Glomerular endothelial cell (primary cell): ENCODE data around the gene CHST13. TPM values are rescaled to one million over a fixed set of nuclear protein-coding genes. Genes with fewer than 3 reads are reported as not detected.
"Not testable (repeated sequence)": the region's sequence is repeated elsewhere in the genome, so short reads cannot be mapped to it uniquely, and the experiment has no call there.

Experiments
- DNase-seq: peaks from one replicate; pipeline ENCODE4 v3.0.0-alpha.2; 2011; ENCODE audit warnings: low read depth, low spot score; ENCODE audit errors: extremely low read depth
- total RNA-seq: library from RNA; depleted of rRNA; stranded (reverse); fragments of >200 nt; gene quantifications from 2 replicates; pipeline ENCODE4 v1.2.3, GENCODE V29; 2015

The CHST13 gene
- total RNA-seq, 1 donor from 2014 or later, result not detected

GRCh38 chr3:126525091-126525852, 1.3 kb downstream of the CHST13 start:
- DNase-seq, result no peak

- no peak for DNase-seq
Measured at GRCh38 chr3:126525853-126526667, 2.1 kb downstream of the CHST13 start.

GRCh38 chr3:126526668-126527005, 2.7 kb downstream of the CHST13 start:
- DNase-seq, result no peak

DNA sequence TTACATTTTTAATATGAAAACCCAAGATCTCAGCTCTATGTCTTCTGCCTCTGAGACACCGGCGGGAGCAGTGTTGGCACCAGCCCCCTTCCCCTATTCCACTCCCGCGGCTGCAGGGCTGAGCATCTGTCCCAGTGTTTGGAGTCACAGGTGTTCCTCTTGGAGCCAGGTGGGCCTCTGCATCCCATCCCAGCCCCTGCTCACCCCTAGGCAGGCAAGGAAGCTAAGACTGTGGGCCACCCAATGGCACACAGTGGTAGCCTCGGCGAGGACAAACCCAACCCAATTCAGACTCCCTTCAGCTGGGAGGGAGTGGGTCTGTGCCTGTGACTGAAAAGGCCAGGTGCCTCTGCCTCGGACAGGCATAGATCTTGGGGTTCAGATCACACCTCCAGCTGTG, 3.1 kb downstream of the CHST13 start:
- no peak for DNase-seq

- DNase-seq, result no peak
Measured at GRCh38 chr3:126527455-126528211, 3.7 kb downstream of the CHST13 start.

- DNase-seq, result no peak
Measured at GRCh38 chr3:126528419-126528799, 4.5 kb downstream of the CHST13 start.

- DNase-seq, result no peak
Measured at GRCh38 chr3:126528800-126529541, 5.0 kb downstream of the CHST13 start.

GRCh38 chr3:126529585-126530170, 5.7 kb downstream of the CHST13 start:
- no peak for DNase-seq

- DNase-seq, result no peak
Measured at GRCh38 chr3:126530171-126531050, 6.5 kb downstream of the CHST13 start.

DNA sequence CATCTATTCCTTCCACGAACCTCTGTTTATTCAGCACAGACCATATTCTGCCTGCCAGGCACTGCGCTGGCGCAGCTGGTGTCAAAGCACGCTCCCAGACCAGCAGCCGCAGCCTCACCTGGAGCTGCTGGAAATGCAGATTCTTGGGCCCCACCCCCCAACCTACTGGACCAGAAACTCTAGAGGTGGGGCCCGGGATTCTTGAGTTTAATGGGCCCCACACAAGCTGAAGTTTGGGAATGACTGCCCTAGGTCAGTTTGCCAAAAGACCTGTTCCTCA, 7.0 kb downstream of the CHST13 start:
- no peak for DNase-seq

- DNase-seq, result no peak
Measured at GRCh38 chr3:126533506-126533905, 9.6 kb downstream of the CHST13 start.

DNA sequence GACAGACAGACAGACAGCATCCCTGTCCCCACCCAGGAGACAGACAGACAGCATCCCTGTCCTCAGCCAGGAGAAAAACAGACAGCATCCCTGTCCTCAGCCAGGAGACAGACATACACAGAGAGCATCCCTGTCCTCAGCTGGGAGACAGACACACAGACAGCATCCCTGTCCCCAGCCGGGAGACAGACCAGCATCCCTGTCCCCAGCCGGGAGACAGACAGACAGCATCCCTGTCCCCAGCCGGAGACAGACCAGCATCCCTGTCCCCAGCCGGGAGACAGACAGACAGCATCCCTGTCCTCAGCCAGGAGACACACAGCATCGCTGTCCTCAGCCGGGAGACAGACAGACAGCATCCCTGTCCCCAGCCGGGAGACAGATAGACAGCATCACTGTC, 10.8 kb downstream of the CHST13 start:
- DNase-seq, result not testable (repeated sequence)

- no peak for DNase-seq
Measured at GRCh38 chr3:126535636-126536035, 11.7 kb downstream of the CHST13 start.

DNA sequence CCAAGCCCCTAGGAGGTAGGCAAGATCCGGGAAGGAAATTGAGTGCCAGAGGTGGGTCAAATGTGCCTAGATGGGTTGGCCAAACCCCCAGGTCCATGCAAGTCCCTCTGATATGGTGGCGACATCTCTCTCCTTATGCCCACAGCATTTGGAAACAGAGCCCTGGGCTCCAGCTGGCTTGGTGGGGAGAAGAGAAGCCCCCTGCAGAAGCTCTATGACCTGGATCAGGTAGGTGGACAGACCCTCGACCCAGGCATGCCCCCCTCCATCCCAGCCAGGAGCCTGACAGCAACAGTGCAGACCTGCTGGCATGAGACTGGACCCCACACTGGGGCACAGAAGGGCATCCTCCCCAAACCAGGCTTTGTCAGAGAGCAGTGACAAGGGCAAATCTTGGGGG, 12.2 kb downstream of the CHST13 start:
- no peak for DNase-seq

DNA sequence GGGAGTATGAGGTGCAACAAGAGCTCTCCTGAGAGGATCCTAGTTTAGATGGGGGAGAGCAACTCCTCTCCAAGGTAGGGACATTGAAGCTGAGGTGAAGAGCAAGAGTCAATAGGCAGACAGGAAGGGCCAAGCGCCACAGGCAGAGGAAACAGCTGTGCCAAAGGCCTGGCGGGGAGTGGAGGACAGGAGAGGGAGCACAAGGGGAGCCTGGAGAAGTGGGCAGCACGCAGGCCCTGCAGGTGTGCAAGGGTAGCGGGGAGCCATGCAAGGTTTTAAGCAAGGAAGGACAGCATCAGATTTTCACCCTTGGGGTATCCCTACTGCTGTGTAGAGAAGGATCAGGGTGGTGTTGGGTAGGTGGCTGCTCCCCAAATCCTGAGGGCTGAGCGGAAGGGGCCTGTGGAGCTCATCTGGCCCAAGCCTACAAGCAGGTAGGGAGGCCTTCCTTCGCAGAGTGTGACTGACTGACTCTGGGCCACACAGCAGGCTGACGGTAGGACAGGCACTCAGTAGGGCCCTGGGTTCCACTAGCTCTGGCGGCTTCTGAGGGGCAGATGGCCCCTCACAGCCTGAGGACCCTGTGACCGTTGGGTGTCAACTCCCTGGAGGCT, 13.3 kb downstream of the CHST13 start:
- DNase-seq, result no peak

GRCh38 chr3:126537730-126538281, 13.9 kb downstream of the CHST13 start:
- no peak for DNase-seq

DNA sequence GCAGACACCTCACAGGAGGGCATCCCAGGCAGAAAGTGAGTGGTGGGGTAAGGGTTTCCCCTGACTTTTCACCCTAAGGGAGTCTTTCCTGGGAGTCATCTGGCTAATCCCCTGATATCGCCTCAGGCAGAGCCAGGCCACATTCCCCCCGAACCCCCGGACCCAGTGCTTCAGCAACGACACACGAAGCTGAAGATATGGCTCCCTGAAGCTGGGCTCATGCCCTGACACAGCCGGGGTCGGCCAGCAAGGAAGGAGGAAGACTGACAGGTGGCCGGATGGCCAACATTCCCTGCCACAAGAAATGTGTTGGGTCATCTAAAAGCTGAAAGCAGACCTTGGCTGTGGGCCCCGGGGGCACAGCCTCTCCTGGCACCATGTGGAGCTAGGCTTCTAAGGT, 14.4 kb downstream of the CHST13 start:
- no peak for DNase-seq

GRCh38 chr3:126538966-126539365, 15.0 kb downstream of the CHST13 start:
- no peak for DNase-seq
